GM19467 (cell line): ENCODE results near the gene SAMD9L.
"Not testable (repeated sequence)": the region's sequence is repeated elsewhere in the genome, so short reads cannot be mapped to it uniquely, and the experiment has no call there.

Source experiments
- ATAC-seq: cut with Tn5 transposase; IDR thresholded peaks from one replicate; pipeline ENCODE4 v1.9.1; 2021; ENCODE audit warnings: mild to moderate bottlenecking, moderate library complexity; ENCODE audit not compliant: unreplicated experiment

The SAMD9L gene

DNA sequence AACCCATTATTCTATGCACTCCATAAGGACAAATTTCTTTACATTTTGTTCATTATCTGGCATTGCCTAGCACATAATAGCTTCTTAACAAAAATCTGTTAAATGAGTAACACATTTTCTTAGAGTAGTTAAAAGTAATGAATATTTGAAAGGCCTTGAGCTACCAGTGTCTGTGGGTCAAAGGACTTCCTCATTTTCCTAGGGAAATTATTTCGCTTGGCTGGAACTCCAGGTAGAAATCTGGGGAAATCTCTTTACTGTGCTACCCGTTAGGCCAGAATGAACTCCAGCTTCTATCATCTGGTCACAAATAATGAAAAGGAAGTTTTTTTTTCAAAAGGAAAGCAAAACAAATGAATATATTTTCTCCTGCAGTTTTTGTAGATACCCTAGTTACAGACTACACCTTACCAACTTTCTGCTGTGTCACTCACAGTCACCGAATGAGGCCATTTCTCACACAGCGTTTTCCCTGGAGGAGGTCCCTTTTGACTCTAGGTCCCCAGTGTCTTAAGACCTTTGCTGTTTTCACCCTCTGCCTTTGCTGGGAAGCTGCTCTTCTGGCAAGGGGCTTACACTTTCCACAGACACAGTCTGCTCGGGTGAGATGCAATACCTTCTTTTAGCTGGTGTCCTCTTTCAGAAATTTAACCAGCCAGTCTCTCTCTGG is 1.6 kb downstream of the SAMD9L start:
- ATAC-seq: no peak

DNA sequence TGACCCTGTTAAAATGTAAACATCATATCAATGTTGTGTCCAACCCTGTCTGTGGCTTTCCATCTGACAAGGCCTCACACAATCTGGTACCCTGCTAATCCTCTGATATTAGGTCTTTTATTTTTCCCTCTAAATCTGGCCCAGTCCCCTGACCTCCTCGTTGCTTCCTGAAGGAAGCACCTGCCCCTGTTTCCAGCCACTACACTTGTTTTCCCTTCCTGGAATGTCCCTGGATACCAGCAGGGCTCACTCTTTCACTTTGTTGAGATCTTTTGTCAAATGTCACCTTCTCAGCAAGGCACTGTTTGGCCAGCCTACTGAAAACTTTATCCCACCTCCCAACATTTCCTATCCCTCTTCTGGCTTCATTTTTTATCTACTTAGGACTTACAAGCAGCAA is 2.1 kb downstream of the SAMD9L start:
- no peak for ATAC-seq

DNA sequence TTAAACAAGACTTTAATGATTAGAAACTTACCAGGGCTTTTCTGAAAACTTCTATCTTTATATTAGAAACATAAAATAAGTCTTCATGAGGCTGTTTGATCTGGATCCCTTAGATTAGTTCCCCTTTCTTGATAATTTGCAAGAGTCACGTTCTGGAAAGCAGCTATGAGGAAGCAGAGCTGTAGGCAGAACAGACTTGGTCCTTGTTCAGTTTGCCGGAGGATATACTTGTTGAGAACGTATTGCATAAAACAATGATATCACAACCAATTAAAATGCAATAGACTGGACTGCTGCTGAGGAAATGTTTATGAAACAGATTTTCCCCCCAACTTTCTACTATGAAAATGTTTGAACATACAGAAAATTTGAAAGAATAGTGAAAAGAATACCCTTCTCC is 2.8 kb downstream of the SAMD9L start:
- no peak for ATAC-seq

DNA sequence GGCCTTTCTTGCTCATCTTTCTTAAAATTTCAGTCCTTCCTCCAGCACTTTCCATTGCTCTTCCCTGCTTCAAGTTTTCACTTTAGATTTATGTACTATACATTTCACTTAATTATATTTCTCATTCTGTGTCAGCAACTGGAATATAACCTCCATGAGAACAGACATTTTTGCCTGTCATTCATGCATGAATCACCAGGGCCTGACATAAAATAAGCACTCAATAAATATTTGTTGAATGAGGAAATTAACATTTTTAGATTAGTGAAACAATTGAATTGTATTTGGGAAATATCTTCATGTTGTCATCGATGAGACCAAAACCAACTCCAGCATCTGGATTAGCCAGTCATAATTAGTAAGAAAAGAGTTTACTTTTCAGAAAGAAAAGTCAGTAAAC is 6.1 kb downstream of the SAMD9L start:
- no peak for ATAC-seq

DNA sequence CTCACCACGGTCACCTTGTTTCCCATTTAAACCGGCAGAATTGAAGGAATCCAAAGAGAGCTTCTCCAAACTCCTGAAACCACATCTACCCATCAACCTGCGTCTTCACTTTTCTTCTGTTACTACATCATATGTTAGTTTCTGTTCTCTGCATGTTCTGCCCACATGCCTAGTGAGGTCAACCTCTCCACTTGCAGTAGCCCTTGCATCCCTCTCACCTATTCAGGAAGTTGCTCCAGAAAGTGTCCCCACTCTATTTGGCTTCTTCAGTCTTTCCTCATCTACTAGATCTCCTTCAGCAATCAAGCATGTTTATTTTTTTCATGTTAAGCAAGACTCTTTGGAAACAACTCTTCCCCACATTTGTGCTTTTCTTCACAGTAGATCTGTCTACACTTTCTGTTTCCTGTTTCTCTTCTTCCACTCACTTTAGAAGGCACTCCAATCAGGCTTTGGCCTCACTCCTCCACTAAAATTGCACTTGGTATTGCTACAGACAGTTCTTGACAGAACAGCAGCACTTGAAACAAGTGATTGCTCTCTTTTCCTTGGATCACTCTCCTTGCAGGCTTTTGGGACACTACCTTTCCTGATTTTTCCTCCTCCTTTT is 7.5 kb downstream of the SAMD9L start:
- no peak for ATAC-seq

DNA sequence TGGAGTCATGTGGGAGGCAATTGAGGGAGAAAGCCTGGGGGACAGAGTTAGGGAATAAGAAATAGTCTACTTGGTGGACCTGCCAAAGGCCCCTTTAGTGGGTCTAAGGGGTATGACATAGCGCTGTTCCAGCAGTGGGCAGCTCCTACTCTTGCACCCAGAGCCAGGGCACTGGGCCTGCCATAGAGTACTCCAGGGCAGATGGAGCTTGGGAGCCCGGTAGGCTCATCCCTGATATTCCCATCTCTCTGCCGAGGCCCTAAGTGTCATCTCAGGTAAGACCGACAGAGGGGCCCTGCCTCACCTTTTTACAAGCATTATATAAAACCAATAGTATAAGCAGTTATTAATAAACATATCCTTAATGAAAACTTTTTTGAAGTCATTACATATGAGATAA is 9.6 kb downstream of the SAMD9L start:
- ATAC-seq: no peak

DNA sequence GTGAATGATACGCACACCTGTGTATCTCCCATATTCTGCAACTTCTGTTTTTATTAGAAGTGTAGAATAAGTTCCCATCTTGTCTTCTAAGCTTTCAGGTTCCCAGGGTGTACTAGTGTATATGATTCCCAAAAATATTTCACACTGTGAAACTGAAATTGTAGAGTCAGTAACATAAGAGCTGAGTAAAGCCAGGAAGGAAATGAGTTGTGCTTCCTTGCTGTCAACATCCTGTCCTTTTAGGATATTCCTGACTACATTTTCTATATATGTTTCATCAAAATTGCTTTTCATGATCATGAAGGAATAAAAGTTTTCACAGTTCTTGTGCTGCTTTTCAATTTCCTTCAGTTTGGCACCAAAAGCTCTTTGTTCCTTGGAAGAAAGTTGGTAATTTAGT is 15.2 kb downstream of the SAMD9L start:
- no peak for ATAC-seq

DNA sequence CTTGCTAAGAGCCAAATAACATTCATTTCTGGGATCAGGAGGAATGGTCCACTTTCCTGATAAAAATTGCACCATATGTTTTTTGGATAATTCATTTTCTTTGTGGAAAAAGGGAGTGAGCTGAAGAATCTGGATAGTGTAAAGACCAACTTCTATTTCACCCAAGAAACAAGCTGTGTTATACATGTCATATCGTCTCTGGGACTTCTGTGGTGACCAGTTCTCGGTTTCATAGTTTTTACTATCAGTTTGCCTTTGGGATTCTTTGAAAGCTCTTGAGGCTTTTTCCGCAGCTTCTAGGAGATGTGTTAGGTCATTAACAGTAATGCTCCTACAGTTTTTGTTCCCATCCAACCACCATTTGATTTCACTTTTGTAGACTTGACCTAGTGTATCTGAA is 16.0 kb downstream of the SAMD9L start:
- ATAC-seq: no peak

DNA sequence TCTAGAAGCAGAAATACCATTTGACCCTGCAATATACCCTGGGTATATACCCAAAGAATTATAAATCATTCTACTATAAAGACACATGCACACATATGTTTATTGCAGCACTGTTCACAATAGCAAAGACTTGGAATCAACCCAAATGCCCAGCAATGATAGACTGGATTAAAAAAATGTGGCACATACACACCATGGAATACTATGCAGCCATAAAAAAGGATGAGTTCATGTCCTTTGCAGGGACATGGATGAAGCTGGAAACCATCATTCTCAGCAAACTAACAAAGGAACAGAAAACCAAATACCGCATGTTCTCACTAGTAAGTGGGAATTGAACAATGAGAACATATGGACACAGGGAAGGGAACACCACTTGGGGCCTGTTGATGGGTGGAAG is 21.2 kb downstream of the SAMD9L start:
- not testable (repeated sequence) for ATAC-seq

DNA sequence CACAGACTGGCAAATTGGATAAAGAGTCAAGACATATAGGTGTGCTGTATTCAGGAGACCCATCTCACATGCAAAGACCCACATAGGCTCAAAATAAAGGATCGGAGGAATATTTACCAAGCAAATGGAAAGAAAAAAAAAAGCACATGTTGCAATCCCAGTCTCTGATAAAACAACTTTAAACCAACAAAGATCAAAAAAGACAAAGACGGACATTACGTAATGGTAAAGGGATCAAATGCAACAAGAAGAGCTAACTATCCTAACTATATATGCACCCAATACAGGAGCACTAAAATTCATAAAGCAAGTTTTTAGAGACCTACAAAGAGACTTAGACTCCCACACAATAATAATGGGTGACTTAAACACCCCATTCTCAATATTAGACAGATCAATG is 24.7 kb downstream of the SAMD9L start:
- not testable (repeated sequence) for ATAC-seq

DNA sequence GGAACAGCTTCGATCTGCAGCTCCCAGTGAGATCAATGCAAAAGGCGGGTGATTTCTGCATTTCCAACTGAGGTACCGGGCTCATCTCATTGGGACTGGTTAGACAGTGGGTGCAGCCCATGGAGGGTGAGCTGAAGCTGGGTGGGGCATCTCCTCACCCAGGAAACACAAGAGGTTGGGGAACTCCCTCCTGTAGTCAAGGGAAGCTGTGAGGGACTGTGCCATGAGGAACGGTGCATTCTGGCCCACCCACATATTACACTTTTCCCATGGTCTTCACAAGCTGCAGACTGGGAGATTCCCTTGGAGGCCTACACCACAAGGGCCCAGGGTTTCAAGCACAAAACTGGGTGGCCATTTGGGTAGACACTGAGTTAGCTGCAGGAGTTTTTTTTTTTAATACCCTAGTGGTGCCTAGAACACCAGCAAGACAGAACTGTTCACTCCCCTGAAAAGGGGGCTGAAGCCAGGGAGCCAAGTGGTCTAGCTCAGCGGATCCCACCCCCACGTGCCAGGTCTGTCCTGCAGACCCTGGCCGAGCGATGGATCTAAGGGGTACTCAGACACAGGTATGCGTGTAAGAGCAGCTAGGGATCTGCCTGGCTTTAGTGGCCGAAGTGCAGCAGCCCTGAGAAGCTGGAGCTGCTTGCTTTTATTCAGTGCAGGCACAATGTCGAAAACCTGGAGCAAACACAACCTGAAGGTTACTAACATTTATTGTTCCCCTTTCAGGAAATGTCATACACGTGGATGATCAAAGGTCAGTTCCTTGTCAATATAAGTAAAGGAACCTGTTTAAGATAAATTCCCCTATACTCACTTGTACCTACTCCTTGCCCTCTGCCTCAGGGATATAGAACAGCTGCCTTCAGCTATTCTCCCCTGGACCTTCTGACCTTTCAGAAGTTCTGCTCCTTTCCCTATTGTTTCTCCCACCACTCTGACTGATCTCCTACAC is 27.3 kb downstream of the SAMD9L start:
- ATAC-seq: no peak

DNA sequence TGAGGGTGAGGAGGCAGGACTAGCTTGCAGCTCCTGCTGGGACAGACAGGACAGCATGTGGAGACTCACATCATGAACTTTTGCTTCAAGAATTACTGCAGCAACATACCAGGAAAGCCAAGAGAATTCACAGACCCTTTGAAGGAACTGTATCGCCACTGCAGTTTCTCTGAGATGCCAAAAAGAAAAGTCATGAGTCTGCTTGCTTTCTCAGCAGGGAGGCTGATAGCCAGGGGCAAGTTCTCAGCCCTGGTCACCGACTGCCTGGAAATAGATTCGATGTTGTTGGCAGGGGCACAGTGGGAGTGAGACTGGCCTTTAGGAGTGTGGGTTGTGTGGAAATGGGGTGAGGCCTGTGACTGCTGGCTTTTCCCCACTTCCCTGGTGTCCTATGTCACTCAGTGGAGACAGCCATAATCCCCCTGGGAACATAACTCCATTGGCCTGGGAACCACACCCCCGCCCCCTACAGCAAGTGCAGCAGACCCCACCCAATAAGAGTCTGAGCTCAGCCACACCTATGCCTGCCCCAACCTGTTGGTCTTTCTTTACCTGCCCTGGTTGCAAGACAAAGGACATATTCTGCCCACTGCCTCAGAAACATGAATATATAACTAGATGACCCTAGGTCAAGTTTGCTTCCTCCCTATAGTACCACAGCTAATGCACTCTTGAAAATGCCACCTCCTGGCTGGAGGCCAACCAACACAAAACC is 28.8 kb downstream of the SAMD9L start:
- ATAC-seq: no peak

DNA sequence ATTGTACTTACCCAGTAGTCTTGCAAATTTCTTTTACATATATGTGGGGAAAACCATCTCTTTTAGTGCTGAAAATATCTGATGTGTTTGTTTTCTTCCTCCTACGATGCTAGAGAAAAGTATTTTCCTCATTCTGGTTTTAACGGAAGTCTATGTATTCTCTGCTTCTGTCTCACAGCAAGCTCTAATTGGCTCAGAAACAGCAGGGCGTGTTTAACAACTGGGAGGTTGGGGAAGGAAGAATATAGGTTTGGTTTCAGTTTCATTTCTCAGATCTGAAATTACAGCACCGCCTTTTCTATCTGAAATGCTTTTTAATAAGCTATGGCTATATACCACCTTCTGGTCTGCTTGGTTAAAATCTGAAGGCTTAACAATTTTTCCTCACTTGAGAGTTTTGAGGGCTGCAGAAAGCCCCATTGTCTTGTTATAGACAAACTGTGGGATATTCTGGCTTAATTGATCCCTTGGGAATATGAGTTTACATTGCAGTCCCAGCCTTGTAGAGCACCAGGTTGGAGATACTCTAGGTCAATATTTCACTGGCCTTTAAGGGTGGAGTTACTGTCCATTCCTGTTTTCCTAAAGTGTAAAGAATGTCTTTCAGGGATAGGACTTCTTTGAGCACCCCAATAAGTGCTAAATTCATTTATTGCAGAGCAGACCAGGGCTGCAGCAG is 30.2 kb downstream of the SAMD9L start, which contains the start of gene SAMD9:
TSS of gene SAMD9 (minus strand) at position 128 of the 679 bp plus-strand sequence. CDS start 11,882 bp downstream, outside the sequence.
- peak; percentile 100 for ATAC-seq

DNA sequence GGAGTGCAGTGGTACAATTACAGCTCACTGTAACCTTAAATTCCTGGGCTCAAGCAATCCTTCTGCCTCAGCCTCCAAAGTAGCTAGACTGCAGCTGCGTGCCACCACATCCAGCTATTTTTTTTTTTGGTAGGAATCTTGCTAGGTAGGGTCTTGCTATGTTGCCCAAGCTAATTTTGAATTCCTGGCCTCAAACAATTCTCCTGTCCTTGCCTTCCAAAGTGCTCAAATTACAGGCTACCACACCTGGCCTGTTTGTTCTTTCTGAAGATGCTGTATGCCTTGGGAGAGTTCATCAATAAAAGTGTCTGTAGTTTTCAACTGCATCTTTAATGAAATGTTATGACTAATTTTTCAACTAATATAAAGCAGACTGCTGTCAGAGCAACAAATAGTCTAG is 30.9 kb downstream of the SAMD9L start:
- no peak for ATAC-seq

DNA sequence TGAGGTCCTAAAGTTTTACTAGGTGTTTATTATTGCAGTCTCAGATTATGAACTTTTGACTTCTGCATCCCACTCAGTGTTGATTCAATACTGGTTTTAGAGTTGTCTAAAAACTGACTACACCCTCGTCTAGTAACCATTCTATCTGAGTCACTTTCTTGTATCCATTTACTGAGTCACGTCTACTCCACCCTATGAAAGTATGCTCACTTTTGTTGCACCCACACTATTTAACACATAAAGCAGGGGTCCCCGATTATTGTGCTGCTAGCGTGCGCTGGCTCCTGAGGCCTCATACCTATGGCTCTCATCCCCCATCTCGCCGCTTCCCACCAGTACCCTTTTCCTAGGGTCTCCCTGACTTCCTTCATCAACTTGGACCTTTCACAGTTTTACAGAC is 32.4 kb downstream of the SAMD9L start:
- ATAC-seq: no peak

DNA sequence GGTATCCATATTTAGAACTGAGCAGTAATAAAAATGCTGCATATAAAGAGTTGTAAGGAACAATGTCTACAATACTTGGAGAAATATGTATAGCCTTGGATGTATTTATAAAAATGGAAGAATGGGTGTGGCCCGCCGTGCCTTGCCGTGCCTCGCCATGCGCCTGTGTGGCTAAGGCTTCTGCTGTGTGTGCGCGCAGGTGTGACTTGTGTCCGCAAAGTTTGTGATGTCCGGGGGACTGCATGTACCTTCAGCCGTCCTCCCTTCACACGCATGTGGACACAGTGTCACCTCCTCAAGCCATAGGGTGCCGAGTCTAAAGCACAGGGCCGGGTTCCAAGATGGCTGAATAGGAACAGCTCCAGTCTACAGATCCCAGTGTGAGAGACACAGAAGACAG is 40.2 kb downstream of the SAMD9L start:
- ATAC-seq: no peak

DNA sequence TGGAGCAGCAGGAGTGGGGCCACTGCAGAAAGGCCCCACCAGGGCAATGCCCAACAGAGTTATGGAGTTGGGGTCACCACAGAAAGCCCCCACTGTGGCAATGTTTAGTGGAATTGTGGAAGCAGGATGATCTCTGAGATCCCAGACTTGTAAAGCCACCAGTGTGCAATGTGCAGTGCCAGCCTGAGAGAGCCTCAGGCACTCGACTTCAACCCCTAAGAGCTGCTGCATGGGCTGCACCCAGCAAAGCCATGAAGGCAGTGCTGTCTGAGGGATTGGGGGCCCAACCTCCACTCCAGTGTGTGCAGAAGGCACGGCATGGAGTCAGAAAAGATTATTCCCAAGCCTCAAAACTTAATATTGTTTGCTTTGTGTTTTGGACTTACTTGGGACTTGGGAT is 50.8 kb downstream of the SAMD9L start:
- ATAC-seq: no peak

DNA sequence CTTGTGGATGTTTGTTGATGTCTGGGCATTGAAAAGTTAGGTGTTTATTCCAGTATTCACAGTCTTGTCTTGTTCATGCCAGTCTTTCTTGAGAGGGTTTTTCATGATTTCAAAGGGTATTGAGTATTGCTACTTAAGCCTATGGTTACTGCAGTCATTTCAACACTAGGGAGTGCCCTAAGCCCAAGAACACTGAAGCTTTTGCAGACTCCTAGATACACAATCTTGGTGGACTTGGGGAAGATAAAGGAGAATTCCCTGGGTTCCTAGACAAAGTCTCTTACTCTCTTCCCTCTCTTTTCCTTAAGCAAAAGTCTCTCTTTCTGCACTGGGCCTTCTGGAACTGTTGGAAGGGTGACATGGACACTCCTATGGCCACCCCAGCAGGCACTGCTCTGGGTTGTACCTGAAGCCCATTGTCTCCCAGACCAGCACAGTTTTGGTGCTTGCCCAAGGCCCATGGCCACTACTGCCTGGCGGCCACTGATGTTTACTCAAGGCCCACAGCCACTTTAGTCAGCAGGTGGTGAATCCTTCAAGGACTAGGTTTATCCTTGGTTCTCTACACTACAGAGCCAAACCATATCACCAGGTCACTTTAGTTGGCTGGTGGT is 55.3 kb downstream of the SAMD9L start:
- no peak for ATAC-seq
